ENCODE data around the gene RILP.

The RILP gene

DNA sequence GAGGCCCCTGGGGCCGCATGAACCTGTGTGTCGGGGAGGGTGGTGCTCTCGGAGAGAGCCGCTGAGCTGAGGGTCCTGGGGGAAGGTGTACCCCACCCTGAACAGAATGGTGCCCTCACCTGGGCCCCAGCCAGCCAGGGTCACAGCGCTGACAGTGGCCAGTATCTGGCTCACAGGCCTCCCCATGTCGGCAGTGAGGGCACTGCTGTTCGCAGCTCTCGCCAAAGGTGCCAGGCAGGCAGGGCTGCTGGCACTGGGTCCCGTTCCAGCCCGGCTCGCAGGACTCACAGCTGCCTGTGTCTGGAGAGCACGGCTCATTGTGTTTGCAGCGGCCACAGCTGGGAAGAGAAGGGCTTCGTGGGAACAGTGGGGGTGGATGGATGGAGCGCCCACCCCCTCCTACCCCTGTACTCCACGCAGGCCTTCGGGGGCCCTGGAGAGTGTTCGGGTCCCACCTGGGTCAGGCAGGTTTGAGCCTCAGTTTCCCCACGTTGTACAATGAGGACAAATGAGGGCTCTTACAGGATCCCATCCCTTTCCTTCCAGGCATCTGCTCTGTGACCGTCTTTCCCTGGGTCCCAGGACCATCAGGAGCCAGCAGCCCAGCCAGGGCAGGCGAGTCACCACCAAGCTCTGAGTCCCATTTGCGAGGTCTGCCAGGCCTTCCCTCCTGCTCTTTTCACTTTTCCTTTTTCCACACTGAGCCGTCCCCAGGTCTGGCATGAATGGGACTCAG, 9.2 kb downstream of the RILP start:
- DNase-seq (ENCODE audit: low spot score) = no peak
- TF ChIP-seq, protein P1, sequence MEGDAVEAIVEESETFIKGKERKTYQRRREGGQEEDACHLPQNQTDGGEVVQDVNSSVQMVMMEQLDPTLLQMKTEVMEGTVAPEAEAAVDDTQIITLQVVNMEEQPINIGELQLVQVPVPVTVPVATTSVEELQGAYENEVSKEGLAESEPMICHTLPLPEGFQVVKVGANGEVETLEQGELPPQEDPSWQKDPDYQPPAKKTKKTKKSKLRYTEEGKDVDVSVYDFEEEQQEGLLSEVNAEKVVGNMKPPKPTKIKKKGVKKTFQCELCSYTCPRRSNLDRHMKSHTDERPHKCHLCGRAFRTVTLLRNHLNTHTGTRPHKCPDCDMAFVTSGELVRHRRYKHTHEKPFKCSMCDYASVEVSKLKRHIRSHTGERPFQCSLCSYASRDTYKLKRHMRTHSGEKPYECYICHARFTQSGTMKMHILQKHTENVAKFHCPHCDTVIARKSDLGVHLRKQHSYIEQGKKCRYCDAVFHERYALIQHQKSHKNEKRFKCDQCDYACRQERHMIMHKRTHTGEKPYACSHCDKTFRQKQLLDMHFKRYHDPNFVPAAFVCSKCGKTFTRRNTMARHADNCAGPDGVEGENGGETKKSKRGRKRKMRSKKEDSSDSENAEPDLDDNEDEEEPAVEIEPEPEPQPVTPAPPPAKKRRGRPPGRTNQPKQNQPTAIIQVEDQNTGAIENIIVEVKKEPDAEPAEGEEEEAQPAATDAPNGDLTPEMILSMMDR (IDR thresholded peaks at IDR 0.05) = no peak
- Histone ChIP-seq H3K27ac (no peak overlapping the region), H3K4me3 (no peak overlapping the region)

DNA sequence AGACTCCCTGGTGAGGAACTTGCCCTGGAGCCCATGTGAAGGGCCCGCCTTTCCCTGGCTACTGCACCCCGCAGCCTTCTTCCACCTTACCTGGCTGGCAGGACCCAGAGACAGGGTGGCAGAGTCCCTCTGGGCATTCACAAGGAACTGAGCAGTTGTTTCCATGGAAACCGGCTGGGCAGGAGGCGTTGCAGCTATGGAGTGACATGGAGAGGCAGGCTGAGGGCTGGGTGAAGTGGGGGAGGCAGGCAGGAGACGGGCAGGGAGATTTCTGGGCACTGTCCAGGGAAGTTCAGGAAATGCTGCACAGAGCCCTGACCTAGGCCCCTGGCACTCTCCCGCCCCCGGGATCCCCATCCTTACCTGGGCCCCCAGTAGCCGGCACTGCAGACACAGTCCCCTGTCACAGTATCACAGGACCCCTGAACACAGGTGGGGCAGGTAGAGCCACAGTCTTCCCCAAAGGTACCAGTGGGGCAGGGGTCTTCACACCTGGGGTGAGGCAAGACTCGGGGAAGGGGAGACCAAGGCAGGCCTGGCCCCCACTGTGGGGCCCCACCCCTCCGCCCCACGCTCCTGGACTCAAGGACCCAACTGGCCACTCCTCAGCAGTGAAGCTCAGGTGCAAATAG, 10.0 kb downstream of the RILP start:
- no peak overlapping the region for H3K4me3 ChIP-seq
- DNase-seq (ENCODE audit: low spot score) = no peak
- TF ChIP-seq, protein P1 (IDR thresholded peaks at IDR 0.05) = no peak
- no peak overlapping the region for H3K27ac ChIP-seq

DNA sequence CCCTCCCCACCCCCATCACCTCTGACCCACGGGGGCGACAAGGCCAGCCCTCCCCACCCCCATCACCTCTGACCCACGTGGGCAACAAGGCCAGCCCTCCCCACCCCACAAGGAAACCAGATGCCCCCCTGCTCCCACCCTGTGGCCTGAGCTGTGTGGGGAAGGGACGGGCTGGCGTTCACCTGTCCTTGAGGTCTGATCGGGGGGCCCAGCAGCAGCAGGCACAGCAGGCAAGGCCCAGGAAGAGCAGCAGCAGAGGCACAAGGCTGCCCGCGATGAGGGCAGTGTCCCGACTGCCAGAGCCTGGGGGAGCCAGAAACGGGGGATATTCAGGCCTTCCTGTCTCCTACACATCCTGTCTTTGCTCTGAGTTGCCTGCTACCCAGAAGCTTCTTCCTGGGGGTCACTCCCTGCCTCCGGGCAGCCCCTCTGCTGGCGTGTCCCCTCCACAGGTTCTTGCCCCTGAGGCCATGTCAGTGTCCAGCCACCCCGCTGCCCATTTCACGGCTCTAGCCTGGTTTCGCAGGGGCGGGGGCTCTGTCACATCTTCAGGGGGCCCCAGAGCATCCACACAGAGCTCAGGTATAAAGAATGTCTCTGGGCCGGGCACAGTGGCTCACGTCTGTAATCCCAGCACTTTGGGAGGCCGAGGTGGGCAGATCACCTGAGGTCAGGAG, 10.9 kb downstream of the RILP start:
- no peak for DNase-seq (ENCODE audit: low spot score)
- H3K27ac ChIP-seq = no peak overlapping the region
- no peak overlapping the region for H3K4me3 ChIP-seq
- TF ChIP-seq, protein P1 (IDR thresholded peaks at IDR 0.05) = no peak

- no peak for DNase-seq (ENCODE audit: low spot score)
- Histone ChIP-seq H3K27ac (no peak overlapping the region), H3K4me3 (no peak overlapping the region)
- TF ChIP-seq, protein P1 (IDR thresholded peaks at IDR 0.05) = no peak
These were observed 11.5 kb downstream of the RILP start for GRCh38 chr17:1638171-1638590.

GRCh38 chr17:1636732-1637285, 12.9 kb downstream of the RILP start:
- DNase-seq (ENCODE audit: low spot score) = no peak
- TF ChIP-seq, protein P1 (IDR thresholded peaks at IDR 0.05) = no peak
- no peak overlapping the region for H3K4me3 ChIP-seq
- H3K27ac ChIP-seq = no peak overlapping the region

- no peak for DNase-seq (ENCODE audit: low spot score)
- H3K4me3 ChIP-seq = no peak overlapping the region
- no peak overlapping the region for H3K27ac ChIP-seq
- TF ChIP-seq, protein P1 (IDR thresholded peaks at IDR 0.05) = no peak
These were observed 13.8 kb downstream of the RILP start for GRCh38 chr17:1635675-1636465.
